Right lobe of liver (tissue), 4 donors: ENCODE data around the gene MROH7.

Experiments used
- CTCF ChIP-seq, 4 donors: fragments of 200-600 bp in 3 of 4; fragments of 450-650 bp in 1 of 4; IDR thresholded peaks; one replicate each; pipeline versions ENCODE4 v1.5.1 to v1.8.0; 2016 to 2022; ENCODE audit warnings: antibody characterized with exemption in 4 of 4, mild to moderate bottlenecking in 2 of 4
- POLR2A ChIP-seq: fragments of 450-650 bp; IDR thresholded peaks from one replicate; pipeline ENCODE4 v1.6.1; 2017; ENCODE audit warnings: antibody characterized with exemption, mild to moderate bottlenecking
- donor health status: DM: no; HTN: no; CAD: no.
- donor health status: DM: no; HTN: no; CAD: no.
- donor health status: DM: no; HTN: yes; CAD: no.

DNA sequence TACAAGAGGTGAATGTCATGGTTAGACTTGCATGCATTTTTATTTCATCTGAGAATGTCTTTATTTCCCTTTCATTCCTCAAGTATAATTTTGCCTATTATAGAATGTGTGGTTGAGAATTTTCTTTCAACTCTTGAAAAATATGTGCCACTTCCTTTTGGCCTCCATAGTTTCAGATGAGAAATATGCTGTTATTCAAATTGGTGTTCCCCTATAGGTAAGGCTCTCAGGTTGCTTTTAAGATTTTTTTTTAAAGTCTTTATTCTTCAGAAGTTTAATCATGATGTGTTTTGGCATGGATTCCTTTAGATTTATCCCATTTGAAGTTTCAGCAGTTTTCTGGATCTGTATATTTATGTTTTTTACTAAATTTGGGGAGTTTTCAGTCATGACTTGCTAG lies 2.1 kb downstream of the MROH7 start:
- no peak for TF ChIP-seq CTCF (IDR thresholded peaks at IDR 0.05)
- no peak for TF ChIP-seq POLR2A
